HEK293 (cell line): ENCODE measurements around the gene KEAP1.

Experiments
- EGR2 ChIP-seq: fragments of 450-650 bp; formaldehyde crosslinking; IDR thresholded peaks from 2 replicates; pipeline ENCODE4 v1.5.1; 2016; ENCODE audit warnings: low read depth, missing biosample characterization, missing genetic modification characterization
- FEZF1 ChIP-seq: fragments of 450-650 bp; formaldehyde crosslinking; IDR thresholded peaks from 2 replicates; pipeline ENCODE4 v1.5.1; 2016; ENCODE audit warnings: missing biosample characterization, missing genetic modification characterization
- GLIS1 ChIP-seq: fragments of 450-650 bp; formaldehyde crosslinking; IDR thresholded peaks from 2 replicates; pipeline ENCODE4 v1.5.1; 2016; ENCODE audit warnings: missing biosample characterization, missing genetic modification characterization
- KLF10 ChIP-seq: fragments of 450-650 bp; IDR thresholded peaks from 2 replicates; pipeline ENCODE4 v1.5.1; 2018; ENCODE audit warnings: missing biosample characterization, mild to moderate bottlenecking, missing genetic modification characterization
- KLF16 ChIP-seq: fragments of 450-650 bp; formaldehyde crosslinking; IDR thresholded peaks from 2 replicates; pipeline ENCODE4 v1.5.1; 2017; ENCODE audit warnings: missing biosample characterization, missing genetic modification characterization
- PRDM1 ChIP-seq: fragments of 450-650 bp; formaldehyde crosslinking; IDR thresholded peaks from 2 replicates; pipeline ENCODE4; 2016; ENCODE audit warnings: missing biosample characterization, missing genetic modification characterization
- RBAK ChIP-seq: fragments of 450-650 bp; formaldehyde crosslinking; IDR thresholded peaks from 2 replicates; pipeline ENCODE4 v1.5.1; 2016; ENCODE audit warnings: missing biosample characterization, missing genetic modification characterization
- SCRT1 ChIP-seq: fragments of 450-650 bp; formaldehyde crosslinking; IDR thresholded peaks from 2 replicates; pipeline ENCODE4 v1.5.1; 2016; ENCODE audit warnings: missing biosample characterization, missing genetic modification characterization, borderline replicate concordance
- SCRT2 ChIP-seq: fragments of 450-650 bp; formaldehyde crosslinking; IDR thresholded peaks from 2 replicates; pipeline ENCODE4 v1.5.1; 2016; ENCODE audit warnings: missing biosample characterization, missing genetic modification characterization
- SP3 ChIP-seq: fragments of 450-650 bp; formaldehyde crosslinking; IDR thresholded peaks from 2 replicates; pipeline ENCODE4 v1.5.1; 2016; ENCODE audit warnings: missing biosample characterization, missing genetic modification characterization
- TRIM28 ChIP-seq: IDR thresholded peaks from 2 replicates; pipeline ENCODE4 v1.6.1; 2011; ENCODE audit warnings: low read length, control low read depth, borderline replicate concordance
- ZFHX2 ChIP-seq: fragments of 450-650 bp; formaldehyde crosslinking; conservative IDR thresholded peaks from 2 replicates; pipeline ENCODE4 v1.5.1; 2016; ENCODE audit warnings: missing biosample characterization, missing genetic modification characterization
- ZFP37 ChIP-seq: fragments of 450-650 bp; formaldehyde crosslinking; IDR thresholded peaks from 2 replicates; pipeline ENCODE4 v1.5.1; 2016; ENCODE audit warnings: missing biosample characterization, missing genetic modification characterization
- ZNF10 ChIP-seq: fragments of 450-650 bp; formaldehyde crosslinking; IDR thresholded peaks from 2 replicates; pipeline ENCODE4 v1.5.1; 2017; ENCODE audit warnings: missing biosample characterization, missing genetic modification characterization
- ZNF175 ChIP-seq: fragments of 450-650 bp; formaldehyde crosslinking; IDR thresholded peaks from 2 replicates; pipeline ENCODE4 v1.5.1; 2016; ENCODE audit warnings: missing biosample characterization, missing genetic modification characterization
- ZNF266 ChIP-seq: fragments of 450-650 bp; formaldehyde crosslinking; IDR thresholded peaks from 2 replicates; pipeline ENCODE4 v1.5.1; 2016; ENCODE audit warnings: missing biosample characterization, missing genetic modification characterization, low read depth
- ZNF292 ChIP-seq: fragments of 450-650 bp; formaldehyde crosslinking; IDR thresholded peaks from 2 replicates; pipeline ENCODE4 v1.5.1; 2016; ENCODE audit warnings: low read depth, missing biosample characterization, missing genetic modification characterization, borderline replicate concordance
- ZNF311 ChIP-seq: fragments of 450-650 bp; formaldehyde crosslinking; IDR thresholded peaks from 2 replicates; pipeline ENCODE4 v1.5.1; 2017; ENCODE audit warnings: missing biosample characterization, missing genetic modification characterization, borderline replicate concordance
- ZNF341 ChIP-seq: fragments of 450-650 bp; formaldehyde crosslinking; IDR thresholded peaks from 2 replicates; pipeline ENCODE4; 2016; ENCODE audit warnings: low read depth, missing biosample characterization, missing genetic modification characterization
- ZNF350 ChIP-seq: fragments of 450-650 bp; formaldehyde crosslinking; IDR thresholded peaks from 2 replicates; pipeline ENCODE4 v1.5.0; 2017; ENCODE audit warnings: missing biosample characterization, mild to moderate bottlenecking, missing genetic modification characterization
- ZNF404 ChIP-seq: fragments of 450-650 bp; formaldehyde crosslinking; IDR thresholded peaks from 2 replicates; pipeline ENCODE4 v1.5.1; 2017; ENCODE audit warnings: missing biosample characterization, missing genetic modification characterization
- ZNF510 ChIP-seq: fragments of 450-650 bp; formaldehyde crosslinking; IDR thresholded peaks from 2 replicates; pipeline ENCODE4 v1.5.1; 2018; ENCODE audit warnings: mild to moderate bottlenecking, missing genetic modification characterization, missing biosample characterization; ENCODE audit not compliant: insufficient replicate concordance
- ZNF530 ChIP-seq: fragments of 450-650 bp; formaldehyde crosslinking; IDR thresholded peaks from 2 replicates; pipeline ENCODE4 v1.5.1; 2016; ENCODE audit warnings: low read depth, missing biosample characterization, missing genetic modification characterization
- ZNF600 ChIP-seq: fragments of 450-650 bp; formaldehyde crosslinking; IDR thresholded peaks from 2 replicates; pipeline ENCODE4 v1.5.1; 2016; ENCODE audit warnings: missing biosample characterization, missing genetic modification characterization
- ZNF624 ChIP-seq: fragments of 450-650 bp; formaldehyde crosslinking; IDR thresholded peaks from 2 replicates; pipeline ENCODE4 v1.5.1; 2017; ENCODE audit warnings: missing biosample characterization, missing genetic modification characterization
- ZNF76 ChIP-seq: fragments of 450-650 bp; formaldehyde crosslinking; IDR thresholded peaks from 2 replicates; pipeline ENCODE4; 2016; ENCODE audit warnings: low read depth, missing biosample characterization, missing genetic modification characterization, borderline replicate concordance
- ZNF791 ChIP-seq: fragments of 450-650 bp; formaldehyde crosslinking; IDR thresholded peaks from 2 replicates; pipeline ENCODE4 v1.5.1; 2016; ENCODE audit warnings: missing biosample characterization, missing genetic modification characterization
- ZNF837 ChIP-seq: fragments of 450-650 bp; formaldehyde crosslinking; IDR thresholded peaks from 2 replicates; pipeline ENCODE4 v1.5.1; 2016; ENCODE audit warnings: missing biosample characterization, missing genetic modification characterization
- ZSCAN23 ChIP-seq: fragments of 450-650 bp; formaldehyde crosslinking; IDR thresholded peaks from 2 replicates; pipeline ENCODE4 v1.5.1; 2016; ENCODE audit warnings: missing biosample characterization, missing genetic modification characterization
- TF ChIP-seq, protein P1 (sequence below): fragments of 450-650 bp; formaldehyde crosslinking; IDR thresholded peaks from 2 replicates; pipeline ENCODE4 v1.5.0; 2017; ENCODE audit warnings: missing biosample characterization, missing genetic modification characterization, borderline replicate concordance
- TF ChIP-seq, protein P2 (sequence below): fragments of 450-650 bp; formaldehyde crosslinking; IDR thresholded peaks from 2 replicates; pipeline ENCODE4 v1.5.1; 2016; ENCODE audit warnings: missing biosample characterization, missing genetic modification characterization
- TF ChIP-seq, protein P3 (sequence below): fragments of 450-650 bp; formaldehyde crosslinking; IDR thresholded peaks from 2 replicates; pipeline ENCODE4 v1.5.1; 2016; ENCODE audit warnings: missing biosample characterization, missing genetic modification characterization
- TF ChIP-seq, protein P4 (sequence below): fragments of 450-650 bp; IDR thresholded peaks from 2 replicates; pipeline ENCODE4 v1.5.1; 2018; ENCODE audit warnings: missing biosample characterization, mild to moderate bottlenecking, missing genetic modification characterization
- TF ChIP-seq, protein P5 (sequence below): fragments of 450-650 bp; formaldehyde crosslinking; IDR thresholded peaks from 2 replicates; pipeline ENCODE4 v1.5.1; 2016; ENCODE audit warnings: missing biosample characterization, missing genetic modification characterization

The KEAP1 gene

DNA sequence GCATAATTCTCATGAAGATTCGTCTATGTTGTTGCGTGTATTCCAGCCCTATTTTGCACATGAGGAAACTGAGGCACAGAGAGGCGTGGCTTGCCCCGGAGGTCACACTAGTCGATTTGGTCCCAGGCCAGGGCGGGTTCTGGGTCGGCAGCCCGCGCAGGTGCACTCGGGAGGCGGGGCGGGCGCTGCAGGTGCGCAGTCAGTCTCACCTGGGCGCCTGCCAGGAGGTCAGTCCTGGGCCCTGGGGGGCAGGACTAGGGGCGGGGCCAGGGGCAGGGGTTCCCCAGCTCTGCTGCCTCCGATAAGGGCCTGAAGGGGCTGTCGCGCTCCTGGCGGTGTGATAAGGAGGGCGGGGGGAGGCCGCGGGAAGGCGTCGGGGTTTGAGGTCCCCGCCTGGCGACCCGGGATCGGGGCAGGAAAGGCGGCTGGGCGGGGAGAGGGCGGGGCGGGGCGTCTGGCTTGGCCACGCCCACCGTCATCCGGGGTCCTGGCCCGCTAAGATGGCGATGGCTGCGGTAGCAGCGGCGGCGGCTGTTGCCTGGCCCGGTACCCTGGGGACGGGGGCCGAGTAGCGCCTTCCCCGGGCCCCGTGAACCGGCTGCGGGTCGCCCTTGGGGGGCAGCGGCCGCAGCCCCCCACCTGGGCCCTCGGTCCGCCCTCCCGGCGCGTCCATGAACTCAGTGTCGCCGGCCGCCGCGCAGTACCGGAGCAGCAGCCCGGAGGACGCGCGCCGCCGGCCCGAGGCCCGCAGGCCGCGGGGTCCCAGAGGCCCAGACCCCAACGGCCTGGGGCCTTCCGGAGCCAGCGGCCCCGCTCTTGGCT is 40.5 kb upstream of the KEAP1 start, which contains the start of gene ATG4D (continued):
- TF ChIP-seq ZNF311 (tag by site-specific recombination) (no peak), ZNF10 (no peak), EGR2 (tag by site-specific recombination) (no peak), TRIM28 (no peak), ZNF624 (tag by site-specific recombination) (no peak), SCRT1 (tag by site-specific recombination) (no peak), SCRT2 (tag by site-specific recombination) (no peak), SP3 (tag by site-specific recombination) (peak; percentile 83), ZNF600 (tag by site-specific recombination) (no peak), PRDM1 (tag by site-specific recombination) (no peak), ZNF530 (tag by site-specific recombination) (no peak), ZNF76 (tag by site-specific recombination) (no peak), ZNF404 (tag by site-specific recombination) (no peak), ZFP37 (tag by site-specific recombination) (no peak), KLF16 (peak; percentile 42; the same call in 1 of the 2 replicates), ZNF510 (no peak), ZNF266 (tag by site-specific recombination) (no peak), FEZF1 (tag by site-specific recombination) (no peak), RBAK (tag by site-specific recombination) (no peak), ZNF837 (tag by site-specific recombination) (no peak), ZNF791 (no peak), ZNF350 (tag by site-specific recombination) (no peak), GLIS1 (tag by site-specific recombination) (peak; percentile 89), ZNF175 (tag by site-specific recombination) (no peak), ZNF341 (tag by site-specific recombination) (no peak), ZNF292 (no peak), ZFHX2 (tag by site-specific recombination) (no peak), KLF10 (tag by site-specific recombination) (peak; percentile 68), ZSCAN23 (tag by site-specific recombination) (no peak)
- TF ChIP-seq, protein P1, sequence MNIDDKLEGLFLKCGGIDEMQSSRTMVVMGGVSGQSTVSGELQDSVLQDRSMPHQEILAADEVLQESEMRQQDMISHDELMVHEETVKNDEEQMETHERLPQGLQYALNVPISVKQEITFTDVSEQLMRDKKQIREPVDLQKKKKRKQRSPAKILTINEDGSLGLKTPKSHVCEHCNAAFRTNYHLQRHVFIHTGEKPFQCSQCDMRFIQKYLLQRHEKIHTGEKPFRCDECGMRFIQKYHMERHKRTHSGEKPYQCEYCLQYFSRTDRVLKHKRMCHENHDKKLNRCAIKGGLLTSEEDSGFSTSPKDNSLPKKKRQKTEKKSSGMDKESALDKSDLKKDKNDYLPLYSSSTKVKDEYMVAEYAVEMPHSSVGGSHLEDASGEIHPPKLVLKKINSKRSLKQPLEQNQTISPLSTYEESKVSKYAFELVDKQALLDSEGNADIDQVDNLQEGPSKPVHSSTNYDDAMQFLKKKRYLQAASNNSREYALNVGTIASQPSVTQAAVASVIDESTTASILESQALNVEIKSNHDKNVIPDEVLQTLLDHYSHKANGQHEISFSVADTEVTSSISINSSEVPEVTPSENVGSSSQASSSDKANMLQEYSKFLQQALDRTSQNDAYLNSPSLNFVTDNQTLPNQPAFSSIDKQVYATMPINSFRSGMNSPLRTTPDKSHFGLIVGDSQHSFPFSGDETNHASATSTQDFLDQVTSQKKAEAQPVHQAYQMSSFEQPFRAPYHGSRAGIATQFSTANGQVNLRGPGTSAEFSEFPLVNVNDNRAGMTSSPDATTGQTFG (tag by site-specific recombination), result no peak
- TF ChIP-seq, protein P2, sequence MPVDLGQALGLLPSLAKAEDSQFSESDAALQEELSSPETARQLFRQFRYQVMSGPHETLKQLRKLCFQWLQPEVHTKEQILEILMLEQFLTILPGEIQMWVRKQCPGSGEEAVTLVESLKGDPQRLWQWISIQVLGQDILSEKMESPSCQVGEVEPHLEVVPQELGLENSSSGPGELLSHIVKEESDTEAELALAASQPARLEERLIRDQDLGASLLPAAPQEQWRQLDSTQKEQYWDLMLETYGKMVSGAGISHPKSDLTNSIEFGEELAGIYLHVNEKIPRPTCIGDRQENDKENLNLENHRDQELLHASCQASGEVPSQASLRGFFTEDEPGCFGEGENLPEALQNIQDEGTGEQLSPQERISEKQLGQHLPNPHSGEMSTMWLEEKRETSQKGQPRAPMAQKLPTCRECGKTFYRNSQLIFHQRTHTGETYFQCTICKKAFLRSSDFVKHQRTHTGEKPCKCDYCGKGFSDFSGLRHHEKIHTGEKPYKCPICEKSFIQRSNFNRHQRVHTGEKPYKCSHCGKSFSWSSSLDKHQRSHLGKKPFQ (tag by site-specific recombination), result no peak
- TF ChIP-seq, protein P3, sequence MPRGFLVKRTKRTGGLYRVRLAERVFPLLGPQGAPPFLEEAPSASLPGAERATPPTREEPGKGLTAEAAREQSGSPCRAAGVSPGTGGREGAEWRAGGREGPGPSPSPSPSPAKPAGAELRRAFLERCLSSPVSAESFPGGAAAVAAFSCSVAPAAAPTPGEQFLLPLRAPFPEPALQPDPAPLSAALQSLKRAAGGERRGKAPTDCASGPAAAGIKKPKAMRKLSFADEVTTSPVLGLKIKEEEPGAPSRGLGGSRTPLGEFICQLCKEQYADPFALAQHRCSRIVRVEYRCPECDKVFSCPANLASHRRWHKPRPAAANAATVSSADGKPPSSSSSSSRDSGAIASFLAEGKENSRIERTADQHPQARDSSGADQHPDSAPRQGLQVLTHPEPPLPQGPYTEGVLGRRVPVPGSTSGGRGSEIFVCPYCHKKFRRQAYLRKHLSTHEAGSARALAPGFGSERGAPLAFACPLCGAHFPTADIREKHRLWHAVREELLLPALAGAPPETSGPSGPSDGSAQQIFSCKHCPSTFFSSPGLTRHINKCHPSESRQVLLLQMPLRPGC (tag by site-specific recombination), result no peak
- TF ChIP-seq, protein P4, sequence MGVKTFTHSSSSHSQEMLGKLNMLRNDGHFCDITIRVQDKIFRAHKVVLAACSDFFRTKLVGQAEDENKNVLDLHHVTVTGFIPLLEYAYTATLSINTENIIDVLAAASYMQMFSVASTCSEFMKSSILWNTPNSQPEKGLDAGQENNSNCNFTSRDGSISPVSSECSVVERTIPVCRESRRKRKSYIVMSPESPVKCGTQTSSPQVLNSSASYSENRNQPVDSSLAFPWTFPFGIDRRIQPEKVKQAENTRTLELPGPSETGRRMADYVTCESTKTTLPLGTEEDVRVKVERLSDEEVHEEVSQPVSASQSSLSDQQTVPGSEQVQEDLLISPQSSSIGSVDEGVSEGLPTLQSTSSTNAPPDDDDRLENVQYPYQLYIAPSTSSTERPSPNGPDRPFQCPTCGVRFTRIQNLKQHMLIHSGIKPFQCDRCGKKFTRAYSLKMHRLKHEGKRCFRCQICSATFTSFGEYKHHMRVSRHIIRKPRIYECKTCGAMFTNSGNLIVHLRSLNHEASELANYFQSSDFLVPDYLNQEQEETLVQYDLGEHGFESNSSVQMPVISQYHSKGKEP, result no peak
- TF ChIP-seq, protein P5, sequence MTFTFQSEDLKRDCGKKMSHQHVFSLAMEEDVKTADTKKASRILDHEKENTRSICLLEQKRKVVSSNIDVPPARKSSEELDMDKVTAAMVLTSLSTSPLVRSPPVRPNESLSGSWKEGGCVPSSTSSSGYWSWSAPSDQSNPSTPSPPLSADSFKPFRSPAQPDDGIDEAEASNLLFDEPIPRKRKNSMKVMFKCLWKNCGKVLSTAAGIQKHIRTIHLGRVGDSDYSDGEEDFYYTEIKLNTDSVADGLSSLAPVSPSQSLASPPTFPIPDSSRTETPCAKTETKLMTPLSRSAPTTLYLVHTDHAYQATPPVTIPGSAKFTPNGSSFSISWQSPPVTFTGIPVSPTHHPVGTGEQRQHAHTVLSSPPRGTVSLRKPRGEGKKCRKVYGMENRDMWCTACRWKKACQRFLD (tag by site-specific recombination), result no peak
